DND-41 (cell line): Measurements from ENCODE around the gene TMEM178B.

Experiments used
- CTCF ChIP-seq: IDR thresholded peaks from 2 replicates; pipeline ENCODE4 v1.5.1; 2012; ENCODE audit warnings: borderline replicate concordance, low read length, moderate library complexity, mild to moderate bottlenecking; ENCODE audit not compliant: poor library complexity, severe bottlenecking; ENCODE audit errors: extremely low read depth
- EZH2 ChIP-seq: IDR thresholded peaks from 3 replicates; pipeline ENCODE4 v1.6.1; 2012; ENCODE audit warnings: borderline replicate concordance, low read depth, mild to moderate bottlenecking, moderate library complexity, low read length, inconsistent platforms; ENCODE audit not compliant: severe bottlenecking

GRCh38 chr7:141444961-141445360 lies 371.1 kb downstream of the TMEM178B start:
- TF ChIP-seq EZH2 (no peak), CTCF (no peak)
